ENCODE results near the gene PTPRG.

DNA sequence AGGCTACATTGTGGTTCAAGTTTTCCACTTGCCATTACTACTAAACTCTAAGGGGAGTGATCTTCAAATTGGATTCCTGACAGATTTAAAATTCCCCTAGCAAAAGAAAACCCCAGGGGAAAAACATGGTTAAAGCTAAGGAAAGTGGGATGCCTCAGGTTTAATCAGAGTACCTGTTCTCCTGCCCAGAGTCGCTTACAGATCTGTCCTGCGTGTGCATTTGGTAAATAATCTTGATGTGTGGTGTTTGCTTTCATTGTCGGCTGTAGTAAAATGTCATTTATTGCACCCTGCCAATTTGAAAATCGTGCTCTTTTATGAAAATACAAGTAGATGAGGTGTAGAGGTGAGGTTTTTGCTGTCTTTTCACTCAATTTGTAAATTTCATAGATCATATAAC, 323.4 kb downstream of the PTPRG start:
- TF ChIP-seq, protein P1, sequence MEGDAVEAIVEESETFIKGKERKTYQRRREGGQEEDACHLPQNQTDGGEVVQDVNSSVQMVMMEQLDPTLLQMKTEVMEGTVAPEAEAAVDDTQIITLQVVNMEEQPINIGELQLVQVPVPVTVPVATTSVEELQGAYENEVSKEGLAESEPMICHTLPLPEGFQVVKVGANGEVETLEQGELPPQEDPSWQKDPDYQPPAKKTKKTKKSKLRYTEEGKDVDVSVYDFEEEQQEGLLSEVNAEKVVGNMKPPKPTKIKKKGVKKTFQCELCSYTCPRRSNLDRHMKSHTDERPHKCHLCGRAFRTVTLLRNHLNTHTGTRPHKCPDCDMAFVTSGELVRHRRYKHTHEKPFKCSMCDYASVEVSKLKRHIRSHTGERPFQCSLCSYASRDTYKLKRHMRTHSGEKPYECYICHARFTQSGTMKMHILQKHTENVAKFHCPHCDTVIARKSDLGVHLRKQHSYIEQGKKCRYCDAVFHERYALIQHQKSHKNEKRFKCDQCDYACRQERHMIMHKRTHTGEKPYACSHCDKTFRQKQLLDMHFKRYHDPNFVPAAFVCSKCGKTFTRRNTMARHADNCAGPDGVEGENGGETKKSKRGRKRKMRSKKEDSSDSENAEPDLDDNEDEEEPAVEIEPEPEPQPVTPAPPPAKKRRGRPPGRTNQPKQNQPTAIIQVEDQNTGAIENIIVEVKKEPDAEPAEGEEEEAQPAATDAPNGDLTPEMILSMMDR (conservative IDR thresholded peaks at IDR 0.05; ENCODE audit: low read length) = no peak
- TF ChIP-seq EZH2phosphoT487 (IDR thresholded peaks at IDR 0.05; ENCODE audit: borderline replicate concordance, low read depth, low read length) = no peak
